Mesendoderm (in vitro differentiated cells): Measurements from ENCODE around the gene IFFO2.

Source experiments
- DNase-seq: peaks from one replicate; pipeline ENCODE4 v3.0.0; 2013
- H2AK5ac ChIP-seq: 2 replicates; pipeline ENCODE4 v1.6.1; 2013; ENCODE audit warnings: low read length, inconsistent platforms
- H2BK120ac ChIP-seq: 2 replicates; pipeline ENCODE4 v1.6.1; 2013; ENCODE audit warnings: low read depth, mild to moderate bottlenecking, low read length, moderate library complexity, mixed read lengths
- H2BK15ac ChIP-seq: replicated peaks from 2 replicates; pipeline ENCODE4 v1.6.1; 2013; ENCODE audit warnings: low read depth, mild to moderate bottlenecking, moderate library complexity
- H2BK5ac ChIP-seq: 2 replicates; pipeline ENCODE4 v1.6.1; 2013; ENCODE audit warnings: low read length, inconsistent platforms
- H3K18ac ChIP-seq: 2 replicates; pipeline ENCODE4 v1.6.1; 2013; ENCODE audit warnings: mild to moderate bottlenecking, low read length, mixed read lengths
- H3K23ac ChIP-seq: one replicate; pipeline ENCODE4 v1.6.1; 2013; ENCODE audit warnings: low read length
- H3K27ac ChIP-seq: 2 replicates; pipeline ENCODE4 v1.5.1; 2013; ENCODE audit warnings: low read depth, mild to moderate bottlenecking, inconsistent platforms, low read length, moderate library complexity
- H3K27me3 ChIP-seq: 2 replicates; pipeline ENCODE4 v1.6.1; 2013; ENCODE audit warnings: low read length, control low read depth, mild to moderate bottlenecking, inconsistent platforms; ENCODE audit not compliant: insufficient read depth, poor library complexity
- H3K36me3 ChIP-seq: 2 replicates; pipeline ENCODE4 v1.6.1; 2013; ENCODE audit warnings: low read length, inconsistent platforms; ENCODE audit not compliant: control insufficient read depth, insufficient read depth
- H3K4ac ChIP-seq: one replicate; pipeline ENCODE4 v1.6.1; 2013; ENCODE audit warnings: low read depth, mild to moderate bottlenecking, low read length, moderate library complexity
- H3K4me1 ChIP-seq: 2 replicates; pipeline ENCODE4 v1.6.1; 2013; ENCODE audit warnings: low read depth, low read length, inconsistent platforms; ENCODE audit not compliant: control insufficient read depth
- H3K4me2 ChIP-seq: 2 replicates; pipeline ENCODE4 v1.6.1; 2013; ENCODE audit warnings: low read length
- H3K4me3 ChIP-seq: 2 replicates; pipeline ENCODE4 v1.5.1; 2013; ENCODE audit warnings: mild to moderate bottlenecking, low read length
- H3K56ac ChIP-seq: one replicate; pipeline ENCODE4 v1.6.1; 2013; ENCODE audit warnings: low read length
- H3K79me1 ChIP-seq: 2 replicates; pipeline ENCODE4 v1.6.1; 2013; ENCODE audit warnings: low read length, inconsistent platforms
- H3K79me2 ChIP-seq: 2 replicates; pipeline ENCODE4 v1.6.1; 2013; ENCODE audit warnings: mild to moderate bottlenecking, low read length; ENCODE audit not compliant: control insufficient read depth, insufficient read depth
- H3K9ac ChIP-seq: 2 replicates; pipeline ENCODE4 v1.6.1; 2013; ENCODE audit warnings: low read length, inconsistent platforms
- H4K5ac ChIP-seq: one replicate; pipeline ENCODE4 v1.6.1; 2013; ENCODE audit warnings: low read length
- H4K8ac ChIP-seq: one replicate; pipeline ENCODE4 v1.6.1; 2013; ENCODE audit warnings: low read depth, mild to moderate bottlenecking, control low read depth, low read length, moderate library complexity
- WGBS: extraction: QIAGEN DNeasy Blood & Tissue Kit; methylation state at CpG from one replicate; pipeline ENCODE4 v1.1.7; 2013; ENCODE audit warnings: low lambda C conversion rate, missing lambda C conversion rate; ENCODE audit not compliant: insufficient coverage; ENCODE audit errors: extremely low coverage; 5-methylcytosine and 5-hydroxymethylcytosine counted together

The IFFO2 gene

DNA sequence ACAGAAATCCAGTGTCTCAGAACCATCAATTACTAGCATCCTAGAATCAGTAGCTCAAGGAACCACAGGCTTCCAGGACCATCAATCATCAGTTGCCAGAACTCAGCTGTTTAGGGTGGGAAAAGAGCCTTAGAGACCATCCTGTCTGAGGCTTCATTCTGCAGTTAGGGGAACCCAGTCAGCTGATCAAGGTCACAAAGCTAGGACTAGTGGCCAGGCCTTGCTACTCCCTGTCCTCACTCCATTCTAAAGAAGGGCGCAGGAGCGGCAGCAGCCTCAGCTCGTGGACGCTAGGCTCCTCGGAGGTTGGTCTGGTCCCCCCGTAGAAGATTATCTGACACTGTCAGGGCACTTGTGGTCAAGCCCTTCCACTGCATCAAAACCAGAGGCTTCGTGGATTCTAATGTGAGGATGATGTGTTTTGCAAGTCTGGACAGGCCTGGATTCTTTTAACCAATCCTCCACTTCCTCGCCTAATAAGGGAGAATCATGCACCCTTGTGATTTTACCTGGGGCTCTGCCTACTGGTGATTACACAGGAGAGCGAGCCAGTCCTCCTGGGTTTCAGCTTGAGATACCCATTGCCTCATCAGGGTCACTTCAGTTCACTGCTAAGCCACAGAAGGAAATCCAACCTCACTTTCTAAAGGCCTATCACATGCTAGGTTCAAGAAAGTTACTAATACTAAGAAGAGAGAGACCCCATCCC is 41.7 kb upstream of the IFFO2 start:
- no peak overlapping the region for H3K18ac ChIP-seq
- H3K9ac ChIP-seq: no peak overlapping the region
- H3K27me3 ChIP-seq: no peaks in the 10 kb centered on the region
- H4K8ac ChIP-seq: no peak overlapping the region
- no peaks in the 10 kb centered on the region for H3K36me3 ChIP-seq
- no CpG with 5 or more reads among the region's 9 CpGs for WGBS
- no peak overlapping the region for H2BK5ac ChIP-seq
- no peaks in the 10 kb centered on the region for H3K79me1 ChIP-seq
- H2BK15ac ChIP-seq: no peak overlapping the region
- no peak overlapping the region for H3K27ac ChIP-seq
- no peak overlapping the region for H2AK5ac ChIP-seq
- H3K4ac ChIP-seq: no peak overlapping the region
- no peak overlapping the region for H2BK120ac ChIP-seq
- no peak overlapping the region for H3K4me2 ChIP-seq
- no peaks in the 10 kb centered on the region for H3K4me1 ChIP-seq
- H3K79me2 ChIP-seq: no peaks in the 10 kb centered on the region
- DNase-seq: no peak
- no peak overlapping the region for H3K23ac ChIP-seq
- no peak overlapping the region for H4K5ac ChIP-seq
- no peak overlapping the region for H3K56ac ChIP-seq
- H3K4me3 ChIP-seq: no peak overlapping the region

- H3K4me3 ChIP-seq: no peak overlapping the region
- no peak overlapping the region for H3K4me2 ChIP-seq
- no peak overlapping the region for H4K5ac ChIP-seq
- H3K27ac ChIP-seq: no peak overlapping the region
- no peaks in the 10 kb centered on the region for H3K27me3 ChIP-seq
- no peak overlapping the region for H3K56ac ChIP-seq
- H2AK5ac ChIP-seq: no peak overlapping the region
- H3K23ac ChIP-seq: no peak overlapping the region
- no peak for DNase-seq
- no peak overlapping the region for H3K9ac ChIP-seq
- no peaks in the 10 kb centered on the region for H3K4me1 ChIP-seq
- H4K8ac ChIP-seq: no peak overlapping the region
- no peak overlapping the region for H2BK5ac ChIP-seq
- no peak overlapping the region for H3K4ac ChIP-seq
- H3K36me3 ChIP-seq: no peaks in the 10 kb centered on the region
- no CpG with 5 or more reads among the region's 6 CpGs for WGBS
- H2BK15ac ChIP-seq: no peak overlapping the region
- H2BK120ac ChIP-seq: no peak overlapping the region
- H3K18ac ChIP-seq: no peak overlapping the region
- H3K79me2 ChIP-seq: no peaks in the 10 kb centered on the region
- H3K79me1 ChIP-seq: no peaks in the 10 kb centered on the region
These were observed 41.0 kb upstream of the IFFO2 start for GRCh38 chr1:18997508-18997907.

DNA sequence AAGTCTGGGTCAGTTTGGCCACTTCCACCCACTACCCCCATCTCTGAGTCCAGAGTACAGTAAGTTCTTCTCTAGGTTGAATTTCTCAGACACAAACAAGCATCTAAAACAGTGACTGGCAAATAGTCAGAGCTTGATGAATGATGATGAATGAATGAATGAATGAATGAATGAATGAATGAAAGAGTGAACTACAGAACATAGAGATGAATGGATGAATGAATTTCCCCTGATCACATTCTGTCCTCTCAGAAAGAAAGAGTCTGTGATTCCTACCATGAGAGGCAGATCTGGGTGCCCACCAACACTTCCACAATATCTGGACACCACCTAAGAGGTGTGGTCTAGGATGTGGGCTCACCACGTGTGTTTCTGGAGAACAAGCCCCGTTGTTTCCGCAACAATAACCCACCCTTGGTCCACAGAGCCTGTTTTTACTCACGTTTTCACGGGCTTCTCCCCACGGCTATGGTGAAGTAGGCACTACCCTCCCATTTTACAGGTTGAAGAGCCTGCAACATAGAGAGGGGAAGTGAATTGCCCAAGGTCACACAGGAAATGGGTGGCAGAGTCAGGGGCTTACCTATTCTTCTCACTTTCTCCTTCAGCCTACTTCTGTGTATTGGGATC is 40.2 kb upstream of the IFFO2 start:
- Histone ChIP-seq H3K56ac (no peak overlapping the region), H4K8ac (no peak overlapping the region), H3K79me2 (no peaks in the 10 kb centered on the region), H3K27me3 (no peaks in the 10 kb centered on the region), H2BK15ac (no peak overlapping the region), H2BK5ac (no peak overlapping the region), H3K4me2 (no peak overlapping the region), H3K36me3 (no peaks in the 10 kb centered on the region), H3K23ac (no peak overlapping the region), H2AK5ac (no peak overlapping the region), H3K9ac (no peak overlapping the region), H4K5ac (no peak overlapping the region), H3K18ac (no peak overlapping the region), H2BK120ac (no peak overlapping the region), H3K4ac (no peak overlapping the region), H3K79me1 (no peaks in the 10 kb centered on the region), H3K4me3 (no peak overlapping the region), H3K4me1 (no peaks in the 10 kb centered on the region), H3K27ac (no peak overlapping the region)
- DNase-seq: no peak
- no CpG with 5 or more reads among the region's 6 CpGs for WGBS

DNA sequence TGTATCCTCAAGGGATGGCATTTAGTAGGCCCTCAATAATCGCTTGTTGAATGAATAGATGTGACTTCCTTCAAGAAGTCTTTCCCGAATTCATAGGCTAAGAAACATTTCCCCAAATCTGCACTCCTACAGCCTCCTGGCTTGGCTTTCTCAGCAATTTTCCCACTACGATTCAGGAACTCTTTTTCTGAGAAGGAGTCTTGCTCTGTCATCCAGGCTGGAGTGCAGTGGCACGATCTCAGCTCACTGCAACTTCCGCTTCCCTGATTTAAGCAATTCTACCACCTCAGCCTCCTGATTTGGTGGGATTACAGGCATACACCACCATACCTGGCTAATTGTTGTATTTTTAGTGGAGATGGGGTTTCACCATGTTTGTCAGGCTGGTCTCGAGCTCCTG is 37.9 kb upstream of the IFFO2 start:
- H2BK15ac ChIP-seq: no peak overlapping the region

DNA sequence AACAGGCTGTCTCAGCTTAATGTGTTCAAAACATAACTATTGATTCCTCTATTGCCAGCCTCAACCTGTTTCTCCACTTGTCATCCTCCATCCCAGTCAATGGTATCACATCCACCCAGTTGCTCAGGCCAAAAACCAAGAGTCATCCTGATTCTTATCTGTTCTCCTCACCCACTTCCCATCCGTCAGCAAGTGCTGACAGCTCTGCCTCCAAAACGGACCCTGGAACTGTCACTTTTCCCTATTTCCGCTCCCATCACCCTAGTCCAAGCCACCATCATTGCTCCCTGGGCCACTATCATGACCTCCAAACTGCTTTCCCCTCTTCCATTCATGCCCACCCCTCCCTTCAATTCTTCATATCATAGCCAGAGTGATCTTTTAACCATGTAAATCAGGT is 36.2 kb upstream of the IFFO2 start:
- Histone ChIP-seq H3K27ac (no peak overlapping the region), H3K4me2 (no peak overlapping the region), H2BK5ac (no peak overlapping the region), H3K4me1 (no peaks in the 10 kb centered on the region), H3K56ac (no peak overlapping the region), H2AK5ac (no peak overlapping the region), H3K79me2 (no peaks in the 10 kb centered on the region), H2BK120ac (no peak overlapping the region), H3K36me3 (no peaks in the 10 kb centered on the region), H3K4ac (no peak overlapping the region), H2BK15ac (no peak overlapping the region), H3K4me3 (no peak overlapping the region), H4K5ac (no peak overlapping the region), H3K18ac (no peak overlapping the region), H3K9ac (no peak overlapping the region), H4K8ac (no peak overlapping the region), H3K27me3 (no peaks in the 10 kb centered on the region), H3K23ac (no peak overlapping the region), H3K79me1 (no peaks in the 10 kb centered on the region)
- no peak for DNase-seq
- WGBS: no CpG with 5 or more reads among the region's 3 CpGs

More for the DNA sequence above, 37.9 kb upstream of the IFFO2 start:
- Histone ChIP-seq H3K4me2 (no peak overlapping the region), H3K4me3 (no peak overlapping the region), H3K27ac (no peak overlapping the region), H3K27me3 (no peaks in the 10 kb centered on the region), H2AK5ac (no peak overlapping the region), H2BK120ac (no peak overlapping the region), H3K36me3 (no peaks in the 10 kb centered on the region), H4K5ac (no peak overlapping the region), H3K18ac (no peak overlapping the region), H3K23ac (no peak overlapping the region), H3K79me1 (no peaks in the 10 kb centered on the region), H4K8ac (no peak overlapping the region), H3K9ac (no peak overlapping the region), H3K79me2 (no peaks in the 10 kb centered on the region), H3K4ac (no peak overlapping the region), H2BK5ac (no peak overlapping the region), H3K4me1 (no peaks in the 10 kb centered on the region), H3K56ac (no peak overlapping the region)
- no peak for DNase-seq
- no CpG with 5 or more reads among the region's 6 CpGs for WGBS

DNA sequence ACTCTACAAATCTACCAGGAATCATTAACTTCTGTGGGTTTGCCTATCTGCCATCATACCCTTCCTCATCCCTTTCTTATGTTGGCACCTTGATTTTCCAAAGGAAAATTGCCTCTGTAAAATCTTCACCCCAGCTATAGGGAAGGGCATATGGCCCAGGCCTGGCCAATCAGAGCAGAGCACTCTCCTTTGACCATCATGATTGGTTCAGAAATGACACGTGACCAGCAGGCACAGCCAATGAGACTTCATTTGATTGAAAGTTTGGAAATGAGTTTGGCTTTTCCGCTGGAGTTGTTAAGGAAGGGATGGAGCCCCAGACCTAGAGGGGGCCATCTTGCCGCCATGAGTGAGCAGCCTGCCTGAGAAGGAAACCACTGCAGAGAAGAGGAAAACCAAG is 35.1 kb upstream of the IFFO2 start:
- Histone ChIP-seq H3K9ac (no peak overlapping the region), H2AK5ac (no peak overlapping the region), H4K5ac (no peak overlapping the region), H3K4me1 (no peaks in the 10 kb centered on the region), H3K23ac (no peak overlapping the region), H3K4me3 (no peak overlapping the region), H2BK5ac (no peak overlapping the region), H3K27me3 (no peaks in the 10 kb centered on the region), H3K18ac (no peak overlapping the region), H2BK15ac (no peak overlapping the region), H4K8ac (no peak overlapping the region), H3K36me3 (no peaks in the 10 kb centered on the region), H3K4me2 (no peak overlapping the region), H2BK120ac (no peak overlapping the region), H3K4ac (no peak overlapping the region), H3K79me1 (no peaks in the 10 kb centered on the region), H3K27ac (no peak overlapping the region), H3K56ac (no peak overlapping the region), H3K79me2 (no peaks in the 10 kb centered on the region)
- WGBS: no CpG with 5 or more reads among the region's 3 CpGs
- no peak for DNase-seq
